GM23338 (cell line): ENCODE results near the gene OR1D5. TPM values are rescaled to one million over a fixed set of nuclear protein-coding genes. Genes with fewer than 3 reads are reported as not detected.

Experiments used
- ATAC-seq: fragments of 200-7000 bp; cut with Tn5 transposase; 3 replicates; pipeline ENCODE4 v1.9.1; 2020
- DNase-seq: peaks from one replicate; pipeline ENCODE4 v3.0.0-alpha.2; 2015; ENCODE audit warnings: low spot score
- H2AFZ ChIP-seq: fragments of 200-600 bp; sonication (generic); 2 replicates; pipeline ENCODE4 v1.8.0; 2016; ENCODE audit warnings: antibody characterized with exemption, mild to moderate bottlenecking, moderate library complexity
- H3F3A ChIP-seq: fragments of 200-600 bp; sonication (generic); replicated peaks from 2 replicates; pipeline ENCODE4 v1.8.0; 2017; ENCODE audit warnings: antibody characterized with exemption, mixed run types, low read depth
- H3K27ac ChIP-seq: fragments of 200-600 bp; sonication (generic); 2 replicates; pipeline ENCODE4 v1.6.1; 2016; ENCODE audit warnings: low read depth
- H3K27me3 ChIP-seq: fragments of 200-600 bp; sonication (generic); 2 replicates; pipeline ENCODE4 v1.8.0; 2016; ENCODE audit warnings: mild to moderate bottlenecking, mixed run types, moderate library complexity; ENCODE audit not compliant: insufficient read depth
- H3K36me3 ChIP-seq: fragments of 200-600 bp; sonication (generic); 2 replicates; pipeline ENCODE4 v1.8.0; 2016; ENCODE audit warnings: mild to moderate bottlenecking; ENCODE audit not compliant: insufficient read depth
- H3K4me1 ChIP-seq: fragments of 200-600 bp; sonication (generic); 2 replicates; pipeline ENCODE4 v1.8.0; 2016; ENCODE audit warnings: mild to moderate bottlenecking, moderate library complexity; ENCODE audit not compliant: insufficient read depth
- H3K4me2 ChIP-seq: fragments of 200-600 bp; sonication (generic); 2 replicates; pipeline ENCODE4 v1.7.1; 2017; ENCODE audit warnings: mixed run types
- H3K4me3 ChIP-seq: fragments of 200-600 bp; sonication (generic); 2 replicates; pipeline ENCODE4 v1.6.1; 2016; ENCODE audit warnings: mixed run types
- H3K79me2 ChIP-seq: fragments of 200-600 bp; sonication (generic); replicated peaks from 2 replicates; pipeline ENCODE4 v1.8.0; 2017; ENCODE audit warnings: mild to moderate bottlenecking; ENCODE audit not compliant: insufficient read depth
- H3K9me2 ChIP-seq: fragments of 200-600 bp; sonication (generic); 2 replicates; pipeline ENCODE4 v1.8.0; 2017; ENCODE audit not compliant: insufficient read depth
- H4K20me1 ChIP-seq: fragments of 200-600 bp; sonication (generic); replicated peaks from 2 replicates; pipeline ENCODE4 v1.8.0; 2017; ENCODE audit warnings: mild to moderate bottlenecking; ENCODE audit not compliant: insufficient read depth
- H3K27ac Mint-ChIP-seq: 2 replicates; pipeline ENCODE4 v1.8.0; 2020; ENCODE audit warnings: inconsistent platforms, mild to moderate bottlenecking, moderate library complexity, mixed read lengths
- H3K27me3 Mint-ChIP-seq: 3 replicates; pipeline ENCODE4 v1.8.0; 2022; ENCODE audit warnings: low read depth, mild to moderate bottlenecking, moderate library complexity, mixed read lengths, inconsistent platforms; ENCODE audit not compliant: insufficient read depth, poor library complexity
- H3K36me3 Mint-ChIP-seq: 3 replicates; pipeline ENCODE4 v1.8.0; 2021; ENCODE audit warnings: low read depth, mild to moderate bottlenecking, inconsistent platforms, moderate library complexity, mixed read lengths
- H3K4me1 Mint-ChIP-seq: 3 replicates; pipeline ENCODE4 v1.8.0; 2020; ENCODE audit warnings: mild to moderate bottlenecking, inconsistent platforms, mixed read lengths
- H3K4me3 Mint-ChIP-seq: 3 replicates; pipeline ENCODE4 v1.8.0; 2021; ENCODE audit warnings: moderate library complexity, mild to moderate bottlenecking, inconsistent platforms, mixed read lengths
- H3K9me3 Mint-ChIP-seq: 3 replicates; pipeline ENCODE4 v1.8.0; 2020; ENCODE audit warnings: moderate library complexity, mild to moderate bottlenecking, inconsistent platforms, mixed read lengths
- CREB1 ChIP-seq: fragments of 250-450 bp; sonication (Bioruptor Pico); IDR thresholded peaks from 2 replicates; pipeline ENCODE4 v1.5.0; 2020; ENCODE audit warnings: low read depth, mild to moderate bottlenecking, moderate library complexity
- EZH2 ChIP-seq: fragments of 200-600 bp; sonication (generic); IDR thresholded peaks from one replicate; pipeline ENCODE4 v1.8.0; 2017; ENCODE audit warnings: antibody characterized with exemption, mild to moderate bottlenecking, low read depth; ENCODE audit not compliant: unreplicated experiment
- EZH2phosphoT487 ChIP-seq: fragments of 200-600 bp; sonication (generic); IDR thresholded peaks from one replicate; pipeline ENCODE4 v1.8.1; 2018; ENCODE audit warnings: antibody characterized with exemption; ENCODE audit not compliant: unreplicated experiment
- JUNB ChIP-seq: IDR thresholded peaks from one replicate; pipeline ENCODE4 v1.6.1; 2016; ENCODE audit warnings: antibody characterized with exemption; ENCODE audit not compliant: unreplicated experiment
- POLR2AphosphoS5 ChIP-seq: IDR thresholded peaks from 2 replicates; pipeline ENCODE4 v1.6.1; 2016; ENCODE audit warnings: antibody characterized with exemption, low read depth
- ZNF114 ChIP-seq: fragments of 250-450 bp; sonication (Bioruptor Pico); IDR thresholded peaks from 2 replicates; pipeline ENCODE4 v1.5.0; 2020; ENCODE audit warnings: mild to moderate bottlenecking, moderate library complexity
- ZNF331 ChIP-seq: fragments of 250-450 bp; sonication (Bioruptor Pico); IDR thresholded peaks from 2 replicates; pipeline ENCODE4 v1.5.0; 2020; ENCODE audit warnings: low read depth, mild to moderate bottlenecking, moderate library complexity
- ZNF462 ChIP-seq: fragments of 250-450 bp; sonication (Bioruptor Pico); IDR thresholded peaks from 2 replicates; pipeline ENCODE4 v1.5.0; 2020; ENCODE audit warnings: mild to moderate bottlenecking, moderate library complexity
- polyA plus RNA-seq: library from polyadenylated mRNA; unstranded; fragments of >200 nt; fragmentation: Nextera tagmentation; extraction: Ambion mirVana; gene quantifications from 2 replicates; pipeline ENCODE4 v1.2.1, GENCODE V29; 2016
- total RNA-seq: library from RNA; depleted of rRNA; stranded (reverse); fragments of >200 nt; shearing (Covaris generic); gene quantifications from 2 replicates; pipeline ENCODE4 v1.2.3, GENCODE V29; 2014
- TF ChIP-seq, protein P1 (sequence below): IDR thresholded peaks from 2 replicates; pipeline ENCODE4 v1.6.1; 2016; ENCODE audit warnings: antibody characterized with exemption
- TF ChIP-seq, protein P2 (sequence below): IDR thresholded peaks from one replicate; pipeline ENCODE4 v1.6.1; 2018; ENCODE audit warnings: antibody characterized with exemption; ENCODE audit not compliant: unreplicated experiment
- TF ChIP-seq, protein P3 (sequence below), 2 experiments: fragments of 200-600 bp in 1 of 2; sonication (generic) in 1 of 2; conservative IDR thresholded peaks; 2 replicates each; pipeline versions ENCODE4 v1.5.1 to v1.6.1; 2016 to 2017; ENCODE audit warnings: antibody characterized with exemption in 2 of 2, low read depth in 2 of 2, mild to moderate bottlenecking in 2 of 2, moderate library complexity in 1 of 2

OR1D5 gene
- total and polyA plus RNA-seq, 2 experiments from 2014 or later: not detected

DNA sequence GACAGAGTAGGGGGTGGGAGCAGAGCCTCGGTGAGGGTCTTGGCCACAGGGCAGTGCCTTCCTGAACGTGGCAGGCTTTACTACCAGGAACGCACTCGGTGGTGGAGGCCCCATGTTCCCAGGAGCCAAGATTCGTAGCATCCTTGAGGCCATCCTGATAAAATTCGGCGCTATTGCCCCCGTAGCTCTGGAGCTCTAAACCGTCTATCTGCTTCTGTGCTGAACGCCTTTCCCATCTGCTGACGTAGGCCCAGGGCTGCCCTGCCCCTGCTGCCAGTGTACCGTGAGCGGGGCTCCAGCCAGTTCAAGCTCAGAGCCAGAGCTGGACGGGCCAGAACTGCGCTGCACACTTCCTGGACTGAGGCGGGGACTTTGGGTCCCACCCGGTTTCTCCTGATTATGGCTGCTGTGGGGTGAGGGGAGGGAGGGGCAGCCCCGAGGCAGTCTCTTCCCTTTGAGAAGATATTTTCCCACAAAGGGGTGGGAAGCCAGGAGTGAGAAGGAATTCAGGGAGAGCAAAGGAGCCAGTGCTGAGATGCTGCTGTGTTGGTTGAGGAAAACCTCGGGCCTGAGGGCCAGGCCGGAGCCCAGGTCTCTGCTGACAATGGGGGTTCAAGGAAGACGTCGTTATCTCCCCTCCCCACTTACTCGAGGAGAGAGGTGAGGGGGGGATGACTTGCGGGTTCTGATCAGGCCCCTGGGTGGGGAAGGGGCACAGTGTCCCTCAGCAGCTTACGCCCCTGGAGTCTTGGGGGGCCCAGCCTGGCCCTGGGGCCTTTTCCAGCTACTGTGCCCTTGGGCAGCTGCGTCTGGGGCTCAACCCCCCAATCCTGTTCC is 29.4 kb downstream of the OR1D5 start:
- Histone ChIP-seq H3K36me3 (peaks cover 14% of the 10 kb centered on the region), H3K4me2 (no peak overlapping the region), H2AFZ (no peak overlapping the region), H3K9me2 (no peaks in the 10 kb centered on the region), H3K27ac (no peak overlapping the region), H3F3A (no peaks in the 10 kb centered on the region), H3K4me3 (no peak overlapping the region), H4K20me1 (no peaks in the 10 kb centered on the region), H3K4me1 (no peaks in the 10 kb centered on the region), H3K79me2 (no peaks in the 10 kb centered on the region), H3K27me3 (no peaks in the 10 kb centered on the region)
- no peak for ATAC-seq
- no peak for TF ChIP-seq EZH2phosphoT487
- TF ChIP-seq, protein P1, sequence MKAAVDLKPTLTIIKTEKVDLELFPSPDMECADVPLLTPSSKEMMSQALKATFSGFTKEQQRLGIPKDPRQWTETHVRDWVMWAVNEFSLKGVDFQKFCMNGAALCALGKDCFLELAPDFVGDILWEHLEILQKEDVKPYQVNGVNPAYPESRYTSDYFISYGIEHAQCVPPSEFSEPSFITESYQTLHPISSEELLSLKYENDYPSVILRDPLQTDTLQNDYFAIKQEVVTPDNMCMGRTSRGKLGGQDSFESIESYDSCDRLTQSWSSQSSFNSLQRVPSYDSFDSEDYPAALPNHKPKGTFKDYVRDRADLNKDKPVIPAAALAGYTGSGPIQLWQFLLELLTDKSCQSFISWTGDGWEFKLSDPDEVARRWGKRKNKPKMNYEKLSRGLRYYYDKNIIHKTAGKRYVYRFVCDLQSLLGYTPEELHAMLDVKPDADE: no peak
- TF ChIP-seq JUNB: no peak
- TF ChIP-seq POLR2AphosphoS5: no peak
- TF ChIP-seq ZNF114 (CRISPR knock-in tag): no peak
- TF ChIP-seq ZNF331 (CRISPR knock-in tag): no peak
- TF ChIP-seq, protein P2, sequence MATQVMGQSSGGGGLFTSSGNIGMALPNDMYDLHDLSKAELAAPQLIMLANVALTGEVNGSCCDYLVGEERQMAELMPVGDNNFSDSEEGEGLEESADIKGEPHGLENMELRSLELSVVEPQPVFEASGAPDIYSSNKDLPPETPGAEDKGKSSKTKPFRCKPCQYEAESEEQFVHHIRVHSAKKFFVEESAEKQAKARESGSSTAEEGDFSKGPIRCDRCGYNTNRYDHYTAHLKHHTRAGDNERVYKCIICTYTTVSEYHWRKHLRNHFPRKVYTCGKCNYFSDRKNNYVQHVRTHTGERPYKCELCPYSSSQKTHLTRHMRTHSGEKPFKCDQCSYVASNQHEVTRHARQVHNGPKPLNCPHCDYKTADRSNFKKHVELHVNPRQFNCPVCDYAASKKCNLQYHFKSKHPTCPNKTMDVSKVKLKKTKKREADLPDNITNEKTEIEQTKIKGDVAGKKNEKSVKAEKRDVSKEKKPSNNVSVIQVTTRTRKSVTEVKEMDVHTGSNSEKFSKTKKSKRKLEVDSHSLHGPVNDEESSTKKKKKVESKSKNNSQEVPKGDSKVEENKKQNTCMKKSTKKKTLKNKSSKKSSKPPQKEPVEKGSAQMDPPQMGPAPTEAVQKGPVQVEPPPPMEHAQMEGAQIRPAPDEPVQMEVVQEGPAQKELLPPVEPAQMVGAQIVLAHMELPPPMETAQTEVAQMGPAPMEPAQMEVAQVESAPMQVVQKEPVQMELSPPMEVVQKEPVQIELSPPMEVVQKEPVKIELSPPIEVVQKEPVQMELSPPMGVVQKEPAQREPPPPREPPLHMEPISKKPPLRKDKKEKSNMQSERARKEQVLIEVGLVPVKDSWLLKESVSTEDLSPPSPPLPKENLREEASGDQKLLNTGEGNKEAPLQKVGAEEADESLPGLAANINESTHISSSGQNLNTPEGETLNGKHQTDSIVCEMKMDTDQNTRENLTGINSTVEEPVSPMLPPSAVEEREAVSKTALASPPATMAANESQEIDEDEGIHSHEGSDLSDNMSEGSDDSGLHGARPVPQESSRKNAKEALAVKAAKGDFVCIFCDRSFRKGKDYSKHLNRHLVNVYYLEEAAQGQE: no peak
- TF ChIP-seq CREB1 (CRISPR knock-in tag): no peak
- TF ChIP-seq ZNF462: no peak
- TF ChIP-seq, protein P3, sequence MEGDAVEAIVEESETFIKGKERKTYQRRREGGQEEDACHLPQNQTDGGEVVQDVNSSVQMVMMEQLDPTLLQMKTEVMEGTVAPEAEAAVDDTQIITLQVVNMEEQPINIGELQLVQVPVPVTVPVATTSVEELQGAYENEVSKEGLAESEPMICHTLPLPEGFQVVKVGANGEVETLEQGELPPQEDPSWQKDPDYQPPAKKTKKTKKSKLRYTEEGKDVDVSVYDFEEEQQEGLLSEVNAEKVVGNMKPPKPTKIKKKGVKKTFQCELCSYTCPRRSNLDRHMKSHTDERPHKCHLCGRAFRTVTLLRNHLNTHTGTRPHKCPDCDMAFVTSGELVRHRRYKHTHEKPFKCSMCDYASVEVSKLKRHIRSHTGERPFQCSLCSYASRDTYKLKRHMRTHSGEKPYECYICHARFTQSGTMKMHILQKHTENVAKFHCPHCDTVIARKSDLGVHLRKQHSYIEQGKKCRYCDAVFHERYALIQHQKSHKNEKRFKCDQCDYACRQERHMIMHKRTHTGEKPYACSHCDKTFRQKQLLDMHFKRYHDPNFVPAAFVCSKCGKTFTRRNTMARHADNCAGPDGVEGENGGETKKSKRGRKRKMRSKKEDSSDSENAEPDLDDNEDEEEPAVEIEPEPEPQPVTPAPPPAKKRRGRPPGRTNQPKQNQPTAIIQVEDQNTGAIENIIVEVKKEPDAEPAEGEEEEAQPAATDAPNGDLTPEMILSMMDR (conservative IDR thresholded peaks at IDR 0.05; ENCODE audit: low read depth in 2 of 2): no peak
- TF ChIP-seq EZH2: no peak
- Mint-ChIP-seq H3K9me3 (no peaks in the 10 kb centered on the region), H3K4me1 (no peaks in the 10 kb centered on the region), H3K36me3 (peaks cover 19% of the 10 kb centered on the region), H3K27me3 (peaks cover 8% of the 10 kb centered on the region), H3K4me3 (no peak overlapping the region), H3K27ac (no peak overlapping the region; the same call in 1 of the 2 replicates)
- no peak for DNase-seq
